ENCODE results near the gene TYMP.
"Not testable (repeated sequence)": the region's sequence is repeated elsewhere in the genome, so short reads cannot be mapped to it uniquely, and the experiment has no call there.

The TYMP gene

DNA sequence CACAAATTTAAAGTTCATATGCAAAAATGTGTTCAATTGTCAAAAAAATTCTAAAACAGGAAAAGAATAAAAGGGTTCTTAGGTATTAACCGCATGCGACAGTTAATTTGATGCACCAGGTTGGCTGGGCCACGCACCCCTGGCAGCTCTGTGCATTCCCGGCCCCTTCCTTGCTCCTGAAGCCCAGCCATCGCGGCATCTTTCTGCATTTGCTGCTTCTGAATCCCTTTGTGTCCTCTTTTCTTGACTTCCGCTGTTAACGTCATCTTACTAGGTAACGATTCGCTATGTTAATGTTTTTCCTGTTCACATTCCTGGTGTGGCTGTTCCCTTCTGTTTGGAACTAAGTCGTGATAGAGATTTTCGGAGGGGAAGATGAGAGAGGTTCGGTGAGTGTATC lies 8.0 kb upstream of the TYMP start:
- DNase-seq = no peak

GRCh38 chr22:50536226-50536625 lies 6.4 kb upstream of the TYMP start:
- DNase-seq = no peak

GRCh38 chr22:50535113-50535512 lies 5.3 kb upstream of the TYMP start:
- no peak for DNase-seq

GRCh38 chr22:50533856-50534711 lies 4.3 kb upstream of the TYMP start:
- DNase-seq = not testable (repeated sequence)

DNA sequence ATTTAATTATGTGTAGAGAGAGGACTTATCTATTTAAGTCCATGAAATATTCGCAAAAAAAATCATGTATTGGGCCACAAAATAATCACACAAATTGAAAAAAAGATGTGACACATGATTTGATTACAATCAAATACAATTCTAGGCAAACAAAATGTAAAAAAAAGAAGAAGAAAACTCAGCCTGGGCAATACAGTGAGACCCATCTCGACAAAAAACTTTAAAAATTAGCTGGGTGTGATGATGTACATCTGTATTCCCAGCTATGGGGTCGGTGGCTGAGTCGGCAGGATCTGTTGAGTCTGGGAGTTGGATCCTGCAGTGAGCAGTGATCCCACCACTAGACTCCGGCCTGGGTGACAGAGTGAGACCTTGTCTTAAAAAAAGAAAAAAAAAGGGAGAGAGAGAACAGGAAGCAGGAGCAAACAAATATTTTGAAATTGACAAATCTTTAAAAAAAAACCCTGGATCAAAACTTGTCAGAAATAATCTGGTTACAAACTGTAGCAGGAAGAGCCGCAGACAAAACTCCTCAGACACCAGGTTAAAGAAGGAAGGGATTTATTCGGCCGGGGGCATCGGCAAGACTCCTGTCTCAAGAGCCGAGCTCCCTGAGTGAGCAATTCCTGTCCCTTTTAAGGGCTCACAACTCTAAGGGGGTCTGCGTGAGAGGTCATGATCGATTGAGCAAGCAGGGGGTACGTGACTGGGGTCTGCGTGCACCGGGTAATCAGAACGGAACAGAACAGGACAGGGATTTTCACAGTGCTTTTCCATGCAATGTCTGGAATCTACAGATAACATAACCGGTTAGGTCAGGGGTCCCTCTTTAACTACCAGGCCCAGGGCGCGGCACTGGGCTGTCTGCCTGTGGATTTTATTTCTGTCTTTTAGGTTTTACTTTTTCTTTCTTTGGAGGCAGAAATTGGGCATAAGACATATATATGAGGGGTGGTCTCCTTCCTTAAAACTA lies 3.3 kb upstream of the TYMP start:
- DNase-seq = no peak

DNA sequence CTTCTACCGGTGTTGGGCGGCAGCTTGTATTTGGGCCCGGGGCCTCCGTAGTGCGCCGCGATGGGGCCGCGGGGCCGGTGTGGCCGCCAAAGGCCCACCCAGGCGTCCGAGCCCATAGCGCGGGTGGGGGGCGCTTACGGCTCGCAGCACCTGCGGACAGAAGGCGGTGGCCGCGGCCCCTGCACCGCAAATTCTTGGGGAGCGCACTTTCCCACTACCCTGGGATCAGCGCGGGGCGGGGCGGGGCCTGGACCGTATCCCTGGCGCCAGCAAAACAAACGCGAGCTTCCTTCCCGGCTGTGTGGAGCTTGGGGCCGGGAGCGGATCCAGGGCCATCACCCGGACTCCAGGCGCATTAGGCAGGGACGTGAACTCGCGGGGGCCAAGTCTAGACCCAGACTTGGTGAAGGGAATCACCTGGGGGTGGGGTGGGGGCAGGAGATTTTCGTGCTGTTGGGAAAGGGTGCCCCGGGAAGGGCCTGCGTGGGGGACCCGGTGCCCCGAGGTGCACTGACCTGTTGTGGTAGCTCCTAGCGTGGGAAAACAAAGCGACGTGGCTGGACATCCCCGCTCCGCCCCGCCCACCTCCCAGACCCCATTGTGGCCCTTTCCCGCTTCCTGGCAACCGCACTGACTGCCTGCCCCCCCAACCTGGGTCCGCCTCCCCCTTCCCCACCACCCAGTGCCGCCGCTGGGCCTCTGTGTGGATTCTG lies 2.3 kb upstream of the TYMP start:
- DNase-seq = peak in 1 of 2 experiments; percentile 40

DNA sequence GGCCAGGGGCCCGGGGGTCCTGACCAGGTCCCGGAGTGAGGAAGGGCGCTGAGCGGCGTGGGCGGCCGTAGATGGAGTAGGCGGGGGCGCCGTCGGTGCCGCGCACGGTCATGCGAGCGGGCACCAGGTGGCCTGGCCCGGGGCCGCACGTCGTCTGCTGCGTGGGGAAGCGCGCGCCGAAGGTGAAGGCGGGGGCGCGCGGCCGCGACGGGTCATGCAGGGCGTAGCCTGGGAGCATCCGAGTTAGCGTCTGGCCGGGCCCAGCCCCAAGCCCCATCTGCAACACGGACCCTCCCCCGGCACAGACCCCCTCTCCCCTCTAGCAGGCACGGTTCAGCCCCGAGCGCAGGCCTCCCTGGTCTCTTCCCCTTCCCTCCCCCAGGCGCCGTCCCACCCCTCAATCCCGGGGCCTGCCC lies 1.7 kb upstream of the TYMP start:
- no peak for DNase-seq

DNA sequence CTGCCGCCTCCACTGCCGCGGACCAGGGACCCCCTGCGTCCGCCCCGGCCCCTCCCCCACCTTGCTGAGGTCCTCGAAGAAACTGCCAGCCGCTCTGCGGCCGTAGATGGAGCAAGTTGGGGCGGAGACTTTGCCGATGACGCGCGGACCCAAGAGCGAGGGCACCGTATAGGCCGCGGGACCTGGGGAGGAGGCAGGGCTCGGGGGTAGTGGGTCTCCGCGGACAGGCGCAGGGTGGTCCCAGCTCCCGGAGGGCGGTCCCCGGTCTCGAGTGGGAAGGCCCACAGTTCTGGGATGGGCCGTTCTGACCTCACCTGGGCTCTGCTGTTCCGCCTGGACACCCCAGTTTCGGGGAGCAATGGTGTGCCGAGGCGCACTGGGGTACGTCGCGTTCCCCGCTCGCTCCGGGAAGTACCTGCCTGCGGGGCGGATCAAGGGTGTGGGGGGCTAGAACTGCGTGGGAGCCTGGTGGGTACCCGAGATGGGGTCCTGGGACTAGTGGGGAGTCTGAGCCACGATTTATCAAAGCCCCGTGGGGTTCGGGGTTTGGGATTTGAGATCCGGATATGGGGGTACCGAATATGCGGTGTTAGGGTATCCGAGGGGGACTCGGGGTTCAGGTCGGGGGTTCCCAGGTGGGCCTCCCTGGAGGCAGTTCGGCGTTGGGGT lies 1.2 kb upstream of the TYMP start:
- DNase-seq = no peak

- DNase-seq = no peak
Measured at GRCh38 chr22:50530580-50530876, 716 bp upstream of the TYMP start.

DNA sequence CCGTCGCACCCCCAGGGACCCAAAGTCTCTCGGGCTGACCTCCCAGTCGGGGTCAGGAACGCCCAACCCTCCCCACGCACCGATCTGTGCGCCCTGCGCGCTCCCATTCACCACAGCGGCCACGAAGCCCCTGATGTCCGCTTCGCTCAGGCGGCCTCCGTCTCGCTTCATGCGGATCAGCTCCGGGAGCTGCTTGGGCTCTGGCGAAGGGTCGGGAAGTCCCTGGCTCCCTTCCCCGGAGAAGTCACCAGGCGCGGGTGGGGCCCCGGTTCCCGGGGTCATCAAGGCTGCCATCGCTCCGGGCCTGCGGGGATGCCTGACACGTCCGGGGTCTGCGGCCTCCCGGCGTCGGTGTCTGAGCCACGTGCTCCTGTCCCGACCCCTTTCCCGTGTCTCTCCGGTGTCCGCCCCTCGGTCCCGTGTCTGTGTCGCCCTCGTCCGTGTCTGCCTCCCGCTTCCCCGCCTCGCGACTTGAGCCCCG lies 356 bp downstream of the TYMP start:
- DNase-seq = no peak

- DNase-seq = no peak
Measured at GRCh38 chr22:50528682-50529415, 963 bp downstream of the TYMP start.

DNA sequence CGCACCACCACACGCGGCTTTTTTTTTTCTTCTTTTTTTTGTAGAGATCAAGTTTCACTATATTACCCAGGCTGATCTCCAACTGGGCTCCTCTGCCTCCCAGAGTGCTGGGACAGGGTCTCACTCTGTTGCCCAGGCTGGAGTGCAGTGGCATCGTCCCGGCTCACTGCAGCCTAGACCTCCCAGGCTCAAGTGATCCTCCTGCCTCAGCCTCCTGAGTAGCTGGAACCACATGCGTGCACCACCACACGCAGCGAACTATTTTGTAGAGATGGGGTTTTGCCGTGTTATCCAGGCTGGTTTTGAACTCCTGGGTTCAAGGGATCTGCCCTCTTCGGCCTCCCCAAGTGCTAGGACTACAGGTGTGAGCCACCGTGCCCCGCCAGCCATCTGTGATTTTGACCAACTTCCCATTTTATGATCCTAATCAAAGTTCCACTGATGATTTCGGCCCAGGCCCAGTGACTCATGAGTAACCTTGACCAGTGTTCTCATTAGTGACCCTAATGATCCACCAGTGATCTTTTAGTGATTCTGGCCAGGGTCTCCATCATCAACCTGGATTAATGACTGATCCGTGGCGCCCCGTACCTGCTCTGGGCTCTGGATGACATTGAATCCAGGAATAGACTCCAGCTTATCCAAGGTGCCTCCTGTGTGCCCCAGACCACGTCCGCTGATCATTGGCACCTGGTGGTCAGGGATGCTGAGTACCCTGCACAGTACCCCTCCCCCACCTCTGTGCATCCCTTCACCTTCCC lies 1.7 kb downstream of the TYMP start:
- DNase-seq = no peak

DNA sequence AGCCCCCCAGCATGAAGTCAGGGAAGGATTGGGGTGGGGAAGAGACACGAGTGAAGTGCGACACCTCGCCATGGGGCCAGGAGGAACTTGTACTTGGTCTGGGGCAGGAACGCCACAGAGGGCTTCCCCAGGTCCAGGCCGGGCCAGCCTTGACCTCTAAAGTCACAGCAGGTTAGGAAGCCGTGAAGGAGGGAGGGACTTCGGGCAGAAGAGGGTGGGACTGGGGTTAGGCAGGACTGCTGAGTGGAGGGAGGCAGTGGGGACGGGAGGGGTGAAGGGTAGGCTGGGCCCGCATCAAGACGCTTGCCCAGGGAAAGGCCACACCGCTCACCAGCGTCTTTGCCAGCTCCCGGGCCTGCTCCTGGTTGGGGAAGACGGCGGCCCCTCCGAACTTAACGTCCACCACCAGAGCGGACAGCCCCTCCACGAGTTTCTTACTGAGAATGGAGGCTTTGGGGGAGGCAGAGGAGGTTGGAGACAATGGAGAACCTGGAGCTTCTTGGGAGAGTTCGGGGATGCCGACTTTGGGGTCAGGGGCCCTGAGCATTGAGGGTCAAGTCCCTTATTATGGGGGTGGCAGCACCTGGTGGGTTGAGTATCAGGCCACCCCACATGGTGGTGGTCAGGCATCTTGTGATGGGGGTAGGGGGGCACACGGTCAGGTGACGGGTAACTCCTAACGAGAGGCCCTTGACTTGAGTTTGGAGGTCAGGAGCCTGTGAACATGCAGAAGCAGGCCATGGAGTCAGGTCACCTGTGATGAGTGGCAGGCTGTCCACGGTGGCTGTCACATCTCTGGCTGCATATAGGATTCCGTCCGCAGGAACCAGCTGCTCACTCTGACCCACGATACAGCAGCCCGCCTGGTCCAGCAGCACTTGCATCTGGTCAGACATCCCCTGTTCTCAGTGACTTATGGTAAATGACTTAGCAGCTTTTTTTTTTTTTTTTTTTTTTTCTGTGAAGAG lies 2.7 kb downstream of the TYMP start:
- no peak for DNase-seq

- DNase-seq = peak; percentile 59 to 80
Measured at GRCh38 chr22:50526108-50526833, 3.5 kb downstream of the TYMP start.

- no peak for DNase-seq
Measured at GRCh38 chr22:50525858-50526107, 4.0 kb downstream of the TYMP start.

DNA sequence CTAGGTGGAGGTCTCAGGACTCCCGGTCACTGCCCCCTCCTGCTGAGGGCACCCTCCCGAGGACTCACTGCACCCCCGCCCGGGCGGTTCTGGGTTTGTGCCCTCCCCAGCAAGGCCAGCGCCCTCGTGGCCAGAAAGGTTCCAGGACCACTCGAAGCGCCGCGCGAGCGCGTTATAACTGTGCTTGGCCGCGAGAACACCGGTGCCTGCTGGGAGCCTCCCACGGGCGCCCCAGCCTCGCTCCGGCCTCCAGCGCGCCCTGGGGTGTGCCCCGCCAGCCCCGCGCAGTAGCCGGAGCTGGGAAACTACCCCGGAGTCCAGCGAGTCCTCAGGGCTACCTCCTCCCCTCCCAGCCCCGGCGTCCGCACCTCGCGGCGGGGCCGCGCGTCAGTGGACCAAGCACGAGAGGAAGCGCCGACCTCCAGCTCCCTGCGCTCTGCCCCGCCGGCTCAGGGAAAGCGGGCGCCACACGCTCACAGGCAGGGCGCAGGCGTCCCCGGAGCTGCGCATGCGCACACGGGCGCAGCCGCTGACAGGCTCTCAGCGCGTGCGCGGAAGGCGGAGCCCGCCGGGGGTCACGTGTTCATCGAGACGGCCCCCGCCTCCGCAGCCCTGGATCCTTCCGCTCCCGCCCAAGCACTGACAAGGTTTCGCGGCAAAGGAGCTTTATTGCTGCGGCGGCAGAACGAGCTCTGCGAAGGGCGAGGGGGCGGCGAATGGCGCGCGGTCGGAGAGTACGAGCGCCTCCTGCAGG lies 4.5 kb downstream of the TYMP start, which contains the start of gene SCO2:
Gene SCO2 (minus strand): TSS at position 495 of the 754 bp plus-strand sequence. CDS start 1,187 bp downstream, outside the sequence.
- peak; percentile 93 to 97 for DNase-seq

GRCh38 chr22:50524676-50525103 lies 5.1 kb downstream of the TYMP start:
- peak in 1 of 2 experiments; percentile 38 for DNase-seq

Measured in SHP77 (cell line).